Stimulated activated CD4-positive, alpha-beta T cell treated with anti-CD3 and anti-CD28 coated beads, Interleukin-12 subunit alpha, Interleukin-12 subunit beta, amount 100 ng/mL, for 48 hours (primary cell): ENCODE data around the gene ZNF407.

Experiments
- DNase-seq, 3 donors: peaks; one replicate each; pipeline ENCODE4 v3.0.0-alpha.2; 2020; ENCODE audit warnings: low read depth in 2 of 3, low spot score in 1 of 3

Gene ZNF407

DNA sequence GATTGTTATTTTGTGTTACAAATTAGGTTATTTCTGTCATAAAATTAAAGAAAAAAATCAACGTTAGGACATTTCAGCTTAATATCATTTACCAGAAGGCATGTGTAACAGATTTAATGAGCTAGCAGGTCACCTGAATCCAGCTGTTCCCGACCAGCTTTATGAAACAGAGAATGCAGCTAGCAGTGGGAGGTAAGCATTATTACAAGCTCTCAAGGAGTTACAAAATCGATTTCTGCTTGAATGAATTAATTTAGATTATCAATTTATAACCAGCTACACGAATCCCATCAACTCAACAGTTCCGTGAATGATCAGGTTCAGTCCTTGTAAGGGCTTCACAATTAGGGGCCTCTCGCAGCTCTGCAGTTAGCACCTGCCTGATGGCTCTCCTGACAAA lies 399.3 kb downstream of the ZNF407 start:
- no peak for DNase-seq

GRCh38 chr18:75000920-75001319 lies 403.2 kb downstream of the ZNF407 start:
- DNase-seq = no peak

- no peak for DNase-seq
These were observed 405.4 kb downstream of the ZNF407 start for GRCh38 chr18:75003039-75003438.

DNA sequence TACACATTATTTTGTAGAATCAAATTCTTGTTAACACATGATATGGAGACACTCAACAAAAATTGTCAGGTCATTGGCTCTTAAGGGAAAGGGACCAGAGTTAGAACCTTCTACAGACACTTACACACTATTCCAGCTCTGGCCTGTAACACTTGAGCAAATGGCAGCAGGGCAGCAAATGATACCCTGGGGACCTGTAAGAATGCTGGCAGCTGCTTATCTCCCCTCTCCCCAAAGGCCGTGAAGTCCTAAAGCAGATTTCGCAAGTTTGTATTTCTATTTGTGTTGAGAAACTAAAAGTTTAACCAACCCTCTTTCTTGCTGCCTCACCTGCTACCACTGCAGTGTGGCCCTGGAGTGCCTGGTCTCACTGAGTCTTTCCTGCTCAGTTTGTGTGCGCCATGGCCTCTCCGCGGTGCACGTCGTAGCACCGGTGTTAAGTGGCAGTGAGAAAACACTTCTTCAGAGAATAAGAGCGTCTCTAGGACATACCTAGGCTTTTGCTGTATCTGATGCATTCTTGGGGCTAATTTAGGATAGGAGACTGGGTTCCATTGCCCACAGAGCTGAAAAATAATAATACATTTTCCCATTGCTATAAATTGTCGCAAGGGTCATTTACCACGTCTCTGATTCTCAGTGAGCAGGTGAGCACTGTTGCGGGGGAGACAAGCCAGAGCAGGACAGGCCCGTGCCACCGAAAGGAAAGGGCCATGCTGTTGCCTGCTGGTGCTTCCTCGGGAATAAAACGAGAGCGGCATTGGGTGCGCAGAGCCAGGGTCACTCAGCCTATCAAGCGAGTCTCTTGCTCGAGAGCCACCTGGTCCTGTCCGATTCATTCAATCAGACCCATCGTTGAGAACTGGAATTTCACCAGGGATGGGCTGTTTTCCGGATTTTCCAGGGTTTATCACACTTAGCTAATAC lies 406.4 kb downstream of the ZNF407 start:
- DNase-seq = no peak

DNA sequence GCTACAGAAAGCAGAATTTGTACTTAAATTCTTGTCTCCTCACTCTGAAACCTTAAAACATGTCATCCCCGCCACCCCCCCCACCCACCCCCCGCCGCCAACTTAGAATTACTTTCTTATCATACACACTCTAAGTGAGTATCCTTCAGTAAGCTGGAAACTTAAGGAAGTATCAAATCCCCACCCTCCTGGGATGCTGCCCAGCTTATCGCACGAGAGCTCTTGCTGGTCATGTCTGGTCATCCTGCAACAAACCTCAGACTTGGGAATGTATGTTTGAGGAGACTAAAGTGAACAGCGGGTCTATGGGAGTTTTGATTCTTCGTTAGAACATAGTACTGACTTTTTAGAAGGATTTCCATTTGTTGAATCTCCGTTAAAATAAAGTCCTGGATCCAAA lies 408.0 kb downstream of the ZNF407 start:
- DNase-seq = no peak

GRCh38 chr18:75008186-75008585 lies 410.5 kb downstream of the ZNF407 start:
- no peak for DNase-seq

- DNase-seq = no peak
These were observed 411.6 kb downstream of the ZNF407 start for GRCh38 chr18:75009296-75009695.

DNA sequence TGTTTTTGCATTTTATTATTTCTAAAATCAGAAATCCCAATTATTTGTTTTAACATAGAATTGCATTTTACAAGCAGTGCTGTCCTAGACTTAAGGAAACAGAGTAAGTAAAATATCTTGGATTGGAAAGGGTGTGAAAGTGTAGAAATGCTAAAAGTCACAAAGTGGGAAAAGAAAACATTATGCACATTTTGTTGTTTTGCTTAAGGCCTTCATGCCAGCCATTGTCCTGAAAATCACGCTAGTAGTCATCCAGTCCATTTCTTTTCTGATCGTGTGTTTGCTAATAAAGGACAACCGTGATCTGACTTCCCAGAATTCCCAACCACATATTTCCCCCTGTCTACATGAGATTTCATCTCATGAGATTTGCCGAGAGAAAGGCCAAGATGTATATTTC lies 412.2 kb downstream of the ZNF407 start:
- DNase-seq = no peak

DNA sequence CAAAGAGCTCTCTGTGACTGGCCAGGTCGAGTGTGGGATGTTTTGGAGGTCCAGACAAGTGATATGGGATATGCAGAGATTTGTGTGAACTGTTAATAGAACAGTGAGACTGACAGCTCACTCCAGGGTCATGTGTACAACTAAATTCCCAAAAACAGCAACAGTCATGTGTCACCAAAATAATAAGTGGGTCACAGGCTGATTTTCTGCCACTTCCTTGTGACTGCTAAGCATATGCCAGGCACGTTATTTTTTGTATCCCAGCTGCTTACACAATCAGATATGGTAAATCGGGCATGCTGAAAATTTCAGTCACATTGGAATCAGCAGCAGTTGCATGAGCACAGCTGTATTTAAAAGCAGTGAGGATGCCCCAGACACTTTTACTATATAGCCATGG lies 412.6 kb downstream of the ZNF407 start:
- DNase-seq = no peak

DNA sequence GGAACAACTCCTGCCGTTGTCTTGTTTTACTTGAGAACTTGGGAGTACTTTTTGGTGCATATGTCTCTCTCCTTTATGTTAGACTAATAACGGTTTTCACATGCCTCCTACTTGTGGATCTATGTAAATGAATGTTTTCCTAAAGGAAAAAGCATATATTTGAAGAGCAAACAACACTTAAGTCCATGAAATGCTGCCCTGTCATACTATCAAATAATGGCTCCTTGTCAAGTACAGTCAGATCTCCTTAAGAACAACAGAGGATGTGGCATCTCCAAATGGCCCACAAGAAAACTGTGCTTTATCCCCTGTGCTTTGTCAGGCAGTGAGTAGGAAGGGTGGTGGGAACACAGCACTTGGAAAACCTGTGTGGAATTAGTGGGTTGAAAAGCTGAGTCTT lies 413.0 kb downstream of the ZNF407 start:
- no peak for DNase-seq

DNA sequence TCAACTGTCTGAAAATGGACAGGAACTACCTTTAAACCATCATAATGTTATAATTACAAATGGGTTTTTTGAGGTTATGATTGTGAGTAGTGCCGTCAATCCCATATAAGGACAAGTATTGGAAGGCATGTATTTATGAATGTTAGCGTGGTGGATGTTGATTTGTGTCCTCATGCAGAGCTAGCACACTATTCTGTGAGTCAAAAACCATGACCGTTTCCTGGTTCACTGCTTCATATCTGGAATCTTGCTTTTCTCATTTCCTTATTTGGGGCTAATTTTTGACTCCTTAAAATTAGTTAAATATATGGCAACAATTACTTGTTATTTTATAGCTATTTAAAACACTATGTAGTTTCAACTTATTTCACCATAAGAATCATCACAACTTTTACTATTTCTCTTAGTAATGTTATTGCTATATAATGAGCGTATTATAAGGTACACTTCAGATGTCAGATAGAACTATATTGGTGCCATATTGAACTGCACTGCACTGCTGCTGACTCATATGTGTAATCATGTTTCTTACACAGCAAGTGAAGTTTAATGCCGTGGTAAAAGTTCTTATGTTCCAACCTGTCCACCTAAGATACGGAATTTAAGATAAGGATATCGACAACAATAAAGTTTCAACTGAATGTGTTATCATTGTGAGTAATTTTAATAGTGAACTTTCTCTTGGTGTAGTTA lies 418.5 kb downstream of the ZNF407 start:
- DNase-seq = no peak

DNA sequence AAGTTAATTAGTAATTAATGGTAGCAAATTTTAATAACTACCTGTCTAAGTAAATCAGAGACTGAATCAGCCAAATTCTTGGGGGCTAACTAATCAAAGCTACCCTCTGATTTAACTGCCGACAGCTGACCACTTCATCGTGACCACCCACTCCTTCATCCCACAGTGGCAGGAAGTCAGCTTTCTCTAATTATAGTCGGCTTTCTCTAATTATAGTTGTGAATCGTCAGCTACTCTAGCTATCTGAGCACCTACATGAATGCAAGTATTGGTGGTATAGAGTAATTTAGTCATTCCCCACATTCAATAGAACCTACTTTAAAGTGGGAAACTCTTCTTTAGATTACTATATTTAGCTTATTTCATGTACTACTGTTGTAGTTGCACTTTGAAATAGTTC lies 425.8 kb downstream of the ZNF407 start:
- DNase-seq = no peak

GRCh38 chr18:75024871-75025270 lies 427.2 kb downstream of the ZNF407 start:
- no peak for DNase-seq

GRCh38 chr18:75025573-75025972 lies 427.9 kb downstream of the ZNF407 start:
- DNase-seq = no peak

DNA sequence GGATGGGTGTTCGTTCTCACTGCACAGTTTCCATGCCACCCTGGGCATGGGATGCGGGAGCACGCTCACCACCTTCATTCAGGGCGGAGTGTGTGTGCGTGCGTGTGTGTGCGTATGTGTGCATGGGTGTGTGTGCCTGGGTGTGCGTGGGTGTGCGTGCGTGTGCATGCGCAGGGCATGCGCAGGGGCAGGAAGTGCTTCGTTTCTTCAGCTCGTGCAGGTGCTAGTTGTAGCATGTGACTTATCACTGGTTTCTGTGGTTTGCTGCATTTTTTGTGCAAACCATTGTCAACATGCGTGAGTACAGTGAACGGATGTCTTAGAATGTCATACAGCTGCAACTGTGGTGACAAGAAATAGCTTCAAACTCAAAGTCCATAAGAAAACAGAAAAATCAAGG lies 431.8 kb downstream of the ZNF407 start:
- no peak for DNase-seq

DNA sequence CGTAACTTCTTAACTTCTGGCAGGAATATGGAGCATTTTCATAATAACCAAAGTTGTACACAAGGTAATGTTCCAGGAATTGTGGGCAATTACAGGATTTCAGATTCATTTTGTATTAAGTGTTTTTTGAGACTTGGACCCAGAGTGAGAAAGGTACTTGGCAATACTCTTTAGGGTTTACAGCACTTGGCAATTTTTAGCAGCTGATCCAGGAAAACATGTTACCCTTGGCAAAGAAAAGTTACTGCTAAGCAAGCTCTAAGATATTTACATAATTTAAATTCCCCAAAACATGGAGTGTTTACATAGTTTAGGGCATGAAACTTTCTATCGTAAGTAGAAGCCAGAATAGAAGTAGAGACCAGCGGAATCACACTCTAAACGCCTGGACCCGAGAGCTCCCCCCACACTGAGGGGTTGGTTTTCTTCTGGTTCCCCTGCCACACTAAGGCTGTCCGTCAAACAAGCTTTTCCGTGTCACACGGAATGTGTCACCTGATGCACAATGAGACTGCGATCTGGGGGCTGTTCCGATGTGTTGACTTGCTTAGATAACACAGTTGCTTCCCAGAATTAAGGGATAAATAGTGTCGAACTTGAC lies 434.1 kb downstream of the ZNF407 start:
- no peak for DNase-seq

DNA sequence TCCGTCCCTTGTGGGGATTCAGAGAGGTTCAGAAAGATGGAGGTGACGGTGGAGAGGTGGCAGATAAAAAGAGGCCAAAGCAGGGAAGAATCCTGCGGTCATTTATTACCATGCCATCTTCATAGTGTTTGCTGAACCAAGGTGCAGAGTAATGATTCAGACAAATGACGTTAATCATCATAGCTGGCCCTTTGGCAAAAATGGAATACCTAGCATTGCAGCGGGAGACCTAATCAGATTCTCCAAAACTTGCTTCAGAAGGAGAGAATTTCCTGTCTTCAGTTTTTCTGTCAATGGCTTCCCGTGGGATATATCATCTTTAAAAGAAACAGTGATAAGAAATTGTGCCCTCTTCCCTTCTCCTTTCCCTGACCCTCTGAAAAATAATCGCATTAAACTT lies 435.8 kb downstream of the ZNF407 start:
- no peak for DNase-seq

DNA sequence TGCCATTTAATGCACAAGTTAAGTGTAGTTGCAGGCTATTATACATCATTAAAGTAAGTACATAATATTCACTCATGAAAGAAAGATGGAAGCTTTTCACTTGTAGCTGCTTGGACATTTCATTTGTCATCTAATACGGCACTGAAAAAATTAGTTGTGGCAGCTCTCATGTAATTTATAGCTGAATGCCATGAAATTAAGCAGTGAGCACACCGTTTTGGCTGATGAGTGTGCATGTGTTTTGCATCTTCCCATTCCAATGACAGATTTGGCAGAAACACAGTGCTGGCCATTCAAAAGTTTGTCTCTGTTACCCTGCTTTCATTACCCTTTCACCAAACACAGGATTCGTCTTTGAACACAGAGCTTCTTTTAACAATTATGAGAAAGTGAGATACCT lies 437.3 kb downstream of the ZNF407 start:
- no peak for DNase-seq

- no peak for DNase-seq
These were observed 438.3 kb downstream of the ZNF407 start for GRCh38 chr18:75035928-75036327.

- DNase-seq = no peak
These were observed 439.4 kb downstream of the ZNF407 start for GRCh38 chr18:75036917-75037688.

DNA sequence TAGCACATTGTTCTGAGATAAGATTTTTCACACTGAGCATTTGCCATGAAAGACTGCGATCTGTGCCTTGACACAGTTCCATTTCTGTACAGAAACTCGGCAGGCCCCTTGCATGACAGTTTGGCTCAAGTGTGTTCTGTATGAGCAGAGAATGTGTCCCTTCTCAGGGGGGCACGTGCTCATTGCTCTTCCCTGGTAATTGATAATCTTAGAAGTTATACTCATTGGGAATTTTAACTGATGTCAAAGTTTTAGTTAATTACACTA lies 440.0 kb downstream of the ZNF407 start:
- no peak for DNase-seq

DNA sequence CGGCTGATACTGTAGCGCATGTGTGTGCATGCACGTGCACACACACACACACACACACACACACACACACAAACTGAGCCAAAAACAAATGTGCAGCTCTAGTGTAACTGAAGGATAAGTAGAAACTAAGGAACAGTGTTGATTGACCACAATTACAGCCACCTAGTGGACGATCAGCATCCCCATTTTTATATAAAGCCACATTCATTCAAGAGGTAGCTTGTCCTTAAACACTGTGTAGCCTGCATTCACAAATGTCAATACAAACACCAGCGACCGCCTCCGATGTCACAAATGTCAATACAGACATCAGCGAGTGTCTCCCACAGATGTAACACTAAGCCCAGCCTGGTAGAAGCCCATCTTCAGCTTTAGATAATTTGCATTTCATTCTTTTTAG lies 443.9 kb downstream of the ZNF407 start:
- no peak for DNase-seq
